GM19397 (cell line): ENCODE measurements around the gene NXPH3.

Experiments used
- ATAC-seq: cut with Tn5 transposase; IDR thresholded peaks from one replicate; pipeline ENCODE4 v1.9.1; 2021; ENCODE audit warnings: mild to moderate bottlenecking, moderate library complexity; ENCODE audit not compliant: unreplicated experiment

Gene NXPH3

DNA sequence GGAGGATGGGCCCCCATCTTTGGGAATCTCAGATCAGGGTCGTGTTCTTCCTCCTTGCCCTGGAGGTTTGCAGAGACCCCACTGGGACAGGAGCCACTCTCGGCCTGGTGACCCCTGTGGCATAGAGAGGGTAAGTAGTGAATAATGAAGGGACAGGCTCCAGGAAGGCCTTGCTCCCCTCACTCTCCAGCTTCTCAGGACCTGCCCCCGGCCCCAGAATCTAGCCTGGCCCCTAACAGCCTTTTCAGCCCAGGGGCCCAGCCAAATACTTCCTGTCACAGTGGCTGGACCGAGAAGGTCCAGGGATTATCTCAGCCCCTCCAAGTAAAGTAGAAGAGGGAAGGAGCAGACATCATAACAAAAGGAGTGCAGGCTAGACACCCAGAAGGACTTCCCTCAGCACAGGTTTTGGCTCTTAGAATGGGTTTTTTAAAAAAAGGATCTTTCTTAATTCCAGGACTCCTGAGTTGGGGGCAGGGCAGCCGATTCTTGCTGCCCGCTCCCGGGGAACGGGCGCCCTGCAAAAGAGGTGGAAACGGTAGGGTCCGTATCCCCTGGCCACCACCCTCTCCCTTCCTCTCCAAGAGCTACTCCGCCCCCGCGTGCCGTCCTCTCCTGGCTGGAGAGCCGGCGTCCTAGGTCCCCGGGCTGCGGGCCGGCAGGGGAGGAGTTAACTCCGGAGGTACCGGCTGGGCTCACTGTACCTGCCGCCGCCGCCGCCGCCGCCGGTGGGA is 559 bp upstream of the NXPH3 start:
- ATAC-seq = no peak

GRCh38 chr17:49576088-49576916 is 631 bp downstream of the NXPH3 start:
- no peak for ATAC-seq

DNA sequence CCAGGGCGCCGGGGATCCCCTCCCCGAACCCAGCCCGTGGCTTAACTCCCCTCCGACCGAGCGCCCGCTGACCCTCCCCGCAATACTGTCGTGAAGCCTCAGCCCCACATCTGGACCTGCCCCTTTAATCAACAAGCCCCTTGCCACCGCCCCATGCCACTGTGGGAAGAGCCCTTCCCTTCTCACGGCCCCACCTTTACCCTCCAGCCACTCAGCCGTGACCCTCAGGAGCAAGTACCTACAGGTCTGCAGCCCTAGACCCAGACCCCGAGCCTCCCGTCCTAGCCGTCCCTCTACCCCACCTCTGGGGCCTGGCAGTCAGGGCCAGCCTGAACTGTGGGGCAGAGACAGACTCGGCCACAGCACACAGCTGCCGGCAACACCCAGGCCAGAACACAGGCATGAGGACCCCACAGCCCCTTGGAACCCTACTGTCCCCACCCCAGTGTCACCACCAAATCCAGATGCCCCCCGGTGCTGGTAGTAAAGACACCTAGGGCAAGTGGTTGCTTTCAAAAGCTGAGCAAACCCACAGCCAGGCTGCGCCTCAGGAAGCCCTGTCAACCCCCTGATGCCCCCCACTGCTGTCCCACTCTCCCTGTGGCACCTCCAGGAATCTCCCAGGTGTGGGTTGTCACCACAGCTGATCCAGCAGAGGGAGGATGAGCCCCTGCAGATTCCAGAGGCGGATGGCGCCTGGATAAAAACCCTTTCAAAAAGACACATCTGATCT is 1.4 kb downstream of the NXPH3 start:
- no peak for ATAC-seq

GRCh38 chr17:49577650-49577934 is 1.9 kb downstream of the NXPH3 start:
- no peak for ATAC-seq

DNA sequence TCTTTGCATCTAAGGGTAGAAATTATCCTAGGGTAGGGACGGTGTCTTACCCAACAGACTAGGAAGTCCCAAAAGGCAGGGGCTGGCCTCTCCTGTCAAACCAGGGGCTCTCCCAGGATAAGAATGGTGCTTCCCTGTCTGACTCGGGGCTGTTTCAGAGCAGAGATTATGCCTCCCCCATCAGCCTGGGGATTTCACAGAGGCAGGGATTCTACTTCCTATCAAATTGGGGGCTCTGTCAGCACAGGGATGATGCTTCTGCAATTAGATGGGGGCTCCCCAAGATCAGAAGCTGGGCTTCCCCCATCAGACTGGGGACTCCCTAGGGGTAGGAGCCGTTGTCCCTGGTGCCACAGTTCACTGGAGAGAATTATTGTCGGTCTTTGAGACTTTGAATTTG is 2.3 kb downstream of the NXPH3 start:
- no peak for ATAC-seq

GRCh38 chr17:49578414-49578813 is 2.7 kb downstream of the NXPH3 start:
- no peak for ATAC-seq

DNA sequence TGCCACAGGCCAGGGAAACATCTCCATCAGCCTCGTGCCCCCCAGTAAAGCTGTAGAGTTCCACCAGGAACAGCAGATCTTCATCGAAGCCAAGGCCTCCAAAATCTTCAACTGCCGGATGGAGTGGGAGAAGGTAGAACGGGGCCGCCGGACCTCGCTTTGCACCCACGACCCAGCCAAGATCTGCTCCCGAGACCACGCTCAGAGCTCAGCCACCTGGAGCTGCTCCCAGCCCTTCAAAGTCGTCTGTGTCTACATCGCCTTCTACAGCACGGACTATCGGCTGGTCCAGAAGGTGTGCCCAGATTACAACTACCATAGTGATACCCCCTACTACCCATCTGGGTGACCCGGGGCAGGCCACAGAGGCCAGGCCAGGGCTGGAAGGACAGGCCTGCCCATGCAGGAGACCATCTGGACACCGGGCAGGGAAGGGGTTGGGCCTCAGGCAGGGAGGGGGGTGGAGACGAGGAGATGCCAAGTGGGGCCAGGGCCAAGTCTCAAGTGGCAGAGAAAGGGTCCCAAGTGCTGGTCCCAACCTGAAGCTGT is 3.4 kb downstream of the NXPH3 start:
- ATAC-seq = no peak

GRCh38 chr17:49579522-49579921 is 3.9 kb downstream of the NXPH3 start:
- no peak for ATAC-seq

DNA sequence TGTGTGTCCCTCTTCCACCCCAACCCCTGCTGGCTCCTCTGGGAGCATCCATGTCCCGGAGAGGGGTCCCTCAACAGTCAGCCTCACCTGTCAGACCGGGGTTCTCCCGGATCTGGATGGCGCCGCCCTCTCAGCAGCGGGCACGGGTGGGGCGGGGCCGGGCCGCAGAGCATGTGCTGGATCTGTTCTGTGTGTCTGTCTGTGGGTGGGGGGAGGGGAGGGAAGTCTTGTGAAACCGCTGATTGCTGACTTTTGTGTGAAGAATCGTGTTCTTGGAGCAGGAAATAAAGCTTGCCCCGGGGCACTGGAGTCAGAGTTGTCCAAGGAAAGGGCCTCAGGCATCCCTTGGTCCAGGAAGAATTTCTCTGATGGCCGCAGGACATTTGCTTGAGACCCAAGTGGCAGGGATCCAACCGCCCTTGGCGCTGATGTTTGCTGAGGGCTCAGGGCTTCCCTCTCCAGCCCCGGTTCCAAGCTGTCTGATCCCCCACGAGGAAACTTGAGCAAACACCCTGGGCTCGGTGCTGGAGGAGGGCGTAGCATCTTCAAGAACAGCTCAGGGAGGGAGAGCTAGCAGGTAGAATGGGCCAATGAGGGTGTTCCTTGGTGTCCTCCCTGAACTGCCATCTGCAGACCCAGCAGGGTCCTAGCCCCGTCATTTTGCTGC is 4.5 kb downstream of the NXPH3 start:
- ATAC-seq = no peak

GRCh38 chr17:49580981-49581647 is 5.4 kb downstream of the NXPH3 start:
- ATAC-seq = no peak

DNA sequence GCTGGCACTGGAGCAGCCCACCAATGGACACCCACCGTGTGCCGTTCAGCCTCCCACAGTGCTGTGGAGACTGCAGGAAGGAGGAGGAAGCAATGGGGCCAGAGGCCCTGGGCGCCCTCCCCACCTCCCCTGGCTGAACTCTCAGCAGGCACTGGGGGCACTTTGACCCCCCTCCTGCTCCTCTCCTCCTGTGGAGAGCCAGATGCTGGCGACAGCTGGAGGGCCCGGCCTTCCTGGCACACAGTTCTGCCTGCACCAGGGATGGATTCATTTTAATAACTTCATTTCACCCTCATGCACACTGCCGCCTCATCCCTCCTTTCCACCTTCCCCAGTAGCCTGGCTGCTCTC is 6.0 kb downstream of the NXPH3 start:
- ATAC-seq = no peak

DNA sequence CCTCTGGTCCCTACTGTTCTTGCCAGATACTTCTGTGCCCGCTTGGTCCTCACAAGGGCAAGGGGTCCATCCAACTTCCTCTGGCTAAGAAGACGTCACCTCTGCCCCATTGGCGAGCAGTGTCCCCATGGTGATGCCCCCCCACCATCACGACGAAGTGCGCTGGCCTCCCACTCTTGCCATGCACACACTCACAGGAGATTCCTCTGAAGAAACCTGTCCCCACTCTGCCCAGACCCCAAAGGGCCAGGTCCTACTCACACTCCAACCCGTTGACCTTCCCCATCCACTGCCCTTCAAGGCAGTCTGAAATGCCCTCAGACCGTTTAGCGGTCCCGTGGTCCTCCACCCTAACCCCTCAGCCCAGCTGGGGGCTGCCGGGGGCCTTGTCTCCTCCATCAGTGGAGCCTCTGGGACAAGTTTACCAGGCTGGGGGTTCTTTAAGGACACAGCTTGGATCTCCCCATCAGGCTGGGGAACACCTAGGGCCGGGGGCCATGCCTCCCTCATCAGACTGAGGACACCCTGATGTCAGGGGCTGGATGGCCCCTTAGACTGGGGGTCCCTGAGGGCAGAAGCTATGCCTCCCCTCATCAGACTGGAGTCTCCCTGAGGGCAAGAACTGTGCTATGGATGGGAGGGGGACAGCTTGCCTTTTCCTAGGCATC is 6.5 kb downstream of the NXPH3 start:
- ATAC-seq = no peak

- ATAC-seq = no peak
Measured at GRCh38 chr17:49582789-49583188, 7.1 kb downstream of the NXPH3 start.

GRCh38 chr17:49583226-49583625 is 7.6 kb downstream of the NXPH3 start:
- no peak for ATAC-seq

DNA sequence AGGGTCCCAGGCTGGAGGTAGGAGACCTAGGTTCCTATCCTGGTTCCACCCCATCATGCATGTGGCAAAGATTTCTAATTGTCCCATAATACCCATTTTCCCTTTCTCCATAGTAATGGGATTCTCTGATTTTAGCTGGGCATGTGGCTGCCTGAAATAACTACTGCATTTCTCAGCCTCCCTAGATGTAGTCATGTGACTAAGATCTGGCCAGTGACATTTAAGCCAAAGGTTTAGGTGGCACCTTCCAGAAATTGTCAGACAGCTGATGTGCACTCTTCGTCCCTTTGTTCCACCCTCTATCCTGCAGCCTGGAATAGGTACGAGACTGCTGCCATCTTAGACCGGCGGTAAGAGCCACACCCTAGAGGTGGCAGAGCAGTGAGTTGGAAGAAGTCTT is 8.2 kb downstream of the NXPH3 start:
- ATAC-seq = no peak

DNA sequence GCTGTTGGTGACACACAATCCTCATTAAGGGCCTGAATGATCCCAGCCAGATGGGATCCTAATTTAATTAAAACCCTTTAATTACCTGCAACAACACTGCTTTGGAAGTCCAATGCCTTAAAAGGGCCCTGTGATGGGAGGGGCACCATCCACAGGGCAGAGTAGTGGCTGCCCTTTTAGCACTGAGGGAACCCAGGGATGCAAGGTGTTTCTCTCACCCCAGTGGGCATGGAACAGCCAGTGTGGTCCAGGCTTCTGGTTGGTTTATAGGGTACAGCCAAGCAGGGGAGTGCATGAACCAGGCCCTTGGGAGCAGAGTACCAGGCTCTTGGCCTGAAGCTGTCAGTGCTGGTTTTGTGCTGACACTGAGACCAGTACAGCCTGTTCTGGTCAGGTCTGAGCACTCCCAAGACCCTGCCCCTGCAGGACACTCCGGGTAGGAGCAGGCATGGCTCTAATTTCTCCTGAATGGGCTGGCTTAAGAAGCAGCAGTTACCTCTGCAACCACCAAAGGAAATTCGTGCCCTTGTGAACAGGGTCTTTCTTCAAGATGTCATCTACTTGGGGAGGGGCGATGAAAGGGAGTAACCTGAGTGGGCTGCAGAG is 9.9 kb downstream of the NXPH3 start:
- no peak for ATAC-seq

- ATAC-seq = no peak
Measured at GRCh38 chr17:49587366-49588073, 11.8 kb downstream of the NXPH3 start.

DNA sequence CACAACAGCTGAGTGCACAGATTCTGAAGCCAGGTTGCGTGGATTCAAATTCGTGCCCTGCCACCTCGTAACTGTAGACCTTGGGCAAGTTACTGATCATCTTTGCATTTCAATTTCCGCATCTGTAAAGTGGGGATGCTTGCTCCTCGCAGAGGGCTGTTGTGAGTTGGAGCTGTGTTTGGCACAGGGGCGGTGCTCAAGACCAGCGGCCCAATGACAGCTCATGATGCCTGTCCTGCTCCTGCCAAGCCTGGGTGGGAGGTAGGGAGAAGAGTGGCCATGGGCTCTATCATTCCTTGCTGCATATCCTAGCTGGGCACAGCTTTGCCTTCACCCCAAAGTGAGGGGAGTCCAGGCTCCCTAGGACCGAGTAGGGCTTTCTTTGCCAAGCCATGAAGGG is 12.6 kb downstream of the NXPH3 start:
- no peak for ATAC-seq
